CD14-positive monocyte (primary cell): ENCODE results near the gene PAFAH1B1. TPM values are rescaled to one million over a fixed set of nuclear protein-coding genes. Genes with fewer than 3 reads are reported as not detected.
A peak's percentile ranks its signal among the peaks of the same experiment; 100 is the strongest.

ENCODE experiments used
- DNase-seq, 3 donors: peaks; one replicate each; pipeline ENCODE4 v3.0.0-alpha.2; 2011 to 2022
- H2AFZ ChIP-seq: 2 replicates; pipeline ENCODE4 v1.6.0; 2012; ENCODE audit warnings: mild to moderate bottlenecking, low read depth, low read length, inconsistent platforms; ENCODE audit not compliant: insufficient read depth, poor library complexity, severe bottlenecking
- H3K27ac ChIP-seq, 2 donors: 1 replicate in 1 of 2; 2 replicates in 1 of 2; pipeline ENCODE4 v1.5.1; 2012 to 2013; ENCODE audit warnings: low read length in 2 of 2, control low read depth in 1 of 2, inconsistent platforms in 1 of 2, low read depth in 1 of 2, mild to moderate bottlenecking in 1 of 2
- H3K27me3 ChIP-seq, 2 donors: one replicate each; pipeline versions ENCODE4 v1.6.0 to v1.6.1; 2011 to 2013; ENCODE audit warnings: low read length in 2 of 2; ENCODE audit not compliant: control insufficient read depth in 2 of 2, insufficient read depth in 2 of 2
- H3K36me3 ChIP-seq, 2 donors: replicated peaks in 1 of 2; 1 replicate in 1 of 2; 2 replicates in 1 of 2; pipeline versions ENCODE4 v1.5.1 to v1.6.1; 2012 to 2013; ENCODE audit warnings: low read length in 2 of 2, control low read depth in 1 of 2, inconsistent platforms in 1 of 2, mild to moderate bottlenecking in 1 of 2; ENCODE audit not compliant: insufficient read depth in 2 of 2, control insufficient read depth in 1 of 2
- H3K4me1 ChIP-seq, 2 donors: 1 replicate in 1 of 2; 2 replicates in 1 of 2; pipeline versions ENCODE4 v1.5.1 to v1.6.1; 2012 to 2013; ENCODE audit warnings: low read length in 2 of 2, control low read depth in 1 of 2, inconsistent platforms in 1 of 2, mild to moderate bottlenecking in 1 of 2, moderate library complexity in 1 of 2; ENCODE audit not compliant: insufficient read depth in 2 of 2, control insufficient read depth in 1 of 2
- H3K4me2 ChIP-seq: replicated peaks from 2 replicates; pipeline ENCODE3; 2012; ENCODE audit warnings: low read length, moderate library complexity, mild to moderate bottlenecking; ENCODE audit not compliant: poor library complexity, severe bottlenecking; ENCODE audit errors: extremely low read depth
- H3K4me3 ChIP-seq, 3 experiments: fragments of 200-600 bp in 1 of 3; sonication (generic) in 1 of 3; replicated peaks in 1 of 3; 1 replicate in 2 of 3; 2 replicates in 1 of 3; pipeline ENCODE4 v1.5.1; 2011 to 2013; ENCODE audit warnings: low read length in 3 of 3, mild to moderate bottlenecking in 3 of 3, control low read depth in 2 of 3, low read depth in 2 of 3, inconsistent platforms in 1 of 3, moderate library complexity in 1 of 3
- H3K79me2 ChIP-seq: 2 replicates; pipeline ENCODE4 v1.6.0; 2012; ENCODE audit warnings: mild to moderate bottlenecking, control low read depth, inconsistent platforms, low read length, moderate library complexity; ENCODE audit not compliant: insufficient read depth
- H3K9ac ChIP-seq: 2 replicates; pipeline ENCODE4 v1.6.0; 2017; ENCODE audit warnings: low read length, mild to moderate bottlenecking; ENCODE audit not compliant: insufficient read depth, poor library complexity, severe bottlenecking
- H3K9me3 ChIP-seq, 2 donors: replicated peaks in 1 of 2; 1 replicate in 1 of 2; 2 replicates in 1 of 2; pipeline versions ENCODE4 v1.5.1 to v1.6.1; 2012 to 2013; ENCODE audit warnings: low read length in 2 of 2, control low read depth in 1 of 2; ENCODE audit not compliant: control insufficient read depth in 1 of 2, insufficient read depth in 1 of 2
- H4K20me1 ChIP-seq: 2 replicates; pipeline ENCODE4 v1.6.0; 2012; ENCODE audit warnings: mild to moderate bottlenecking, low read length, control low read depth, moderate library complexity; ENCODE audit not compliant: insufficient read depth
- H3K27ac Mint-ChIP-seq, 7 donors: one replicate each; pipeline ENCODE4 v1.8.0; 2020; ENCODE audit warnings: mild to moderate bottlenecking in 7 of 7, mixed read lengths in 7 of 7, moderate library complexity in 6 of 7, inconsistent platforms in 2 of 7
- H3K27me3 Mint-ChIP-seq, 3 donors: one replicate each; pipeline ENCODE4 v1.8.0; 2021 to 2022; ENCODE audit warnings: low read depth in 3 of 3, mild to moderate bottlenecking in 3 of 3, mixed read lengths in 3 of 3, moderate library complexity in 3 of 3, inconsistent platforms in 1 of 3
- H3K36me3 Mint-ChIP-seq, 2 donors: one replicate each; pipeline ENCODE4 v1.8.0; 2020; ENCODE audit warnings: mixed read lengths in 2 of 2, inconsistent platforms in 1 of 2, mild to moderate bottlenecking in 1 of 2
- H3K4me1 Mint-ChIP-seq: one replicate; pipeline ENCODE4 v1.8.0; 2020; ENCODE audit warnings: mild to moderate bottlenecking, mixed read lengths
- H3K4me3 Mint-ChIP-seq, 2 donors: one replicate each; pipeline ENCODE4 v1.8.0; 2020; ENCODE audit warnings: mild to moderate bottlenecking in 2 of 2, mixed read lengths in 2 of 2, moderate library complexity in 1 of 2
- H3K9me3 Mint-ChIP-seq, 7 donors: one replicate each; pipeline ENCODE4 v1.8.0; 2020 to 2022; ENCODE audit warnings: mixed read lengths in 7 of 7, mild to moderate bottlenecking in 6 of 7, moderate library complexity in 6 of 7, inconsistent platforms in 2 of 7
- WGBS: methylation state at CpG from one replicate; pipeline ENCODE4 v1.1.5; 2013; ENCODE audit warnings: missing lambda C conversion rate; ENCODE audit not compliant: insufficient coverage; 5-methylcytosine and 5-hydroxymethylcytosine counted together
- intact Hi-C, 2 donors: fragments of 100-400 bp; cut with micrococcal nuclease; formaldehyde crosslinking; loops; one replicate each; pipeline versions ENCODE4 v1.15.0 to v1.15.1; 2023
- polyA plus RNA-seq, 3 donors: library from polyadenylated mRNA; depleted of rRNA in 1 of 3; unstranded in 2 of 3; stranded (reverse) in 1 of 3; fragments of 300-500 nt in 2 of 3; fragments of >200 nt in 1 of 3; fragmentation: Illumina TruSeq in 2 of 3; gene quantifications; 1 replicate in 2 of 3; 2 replicates in 1 of 3; pipeline ENCODE4 v1.2.3, GENCODE V29; 2012 to 2021
- TF ChIP-seq, protein P1 (sequence below): fragments of 200-600 bp; IDR thresholded peaks from one replicate; pipeline ENCODE4 v1.8.0; 2022; ENCODE audit warnings: antibody characterized with exemption, mild to moderate bottlenecking

Gene PAFAH1B1
- polyA plus RNA-seq, 3 donors: 9.1 to 51.8 (median 17.1) TPM

DNA sequence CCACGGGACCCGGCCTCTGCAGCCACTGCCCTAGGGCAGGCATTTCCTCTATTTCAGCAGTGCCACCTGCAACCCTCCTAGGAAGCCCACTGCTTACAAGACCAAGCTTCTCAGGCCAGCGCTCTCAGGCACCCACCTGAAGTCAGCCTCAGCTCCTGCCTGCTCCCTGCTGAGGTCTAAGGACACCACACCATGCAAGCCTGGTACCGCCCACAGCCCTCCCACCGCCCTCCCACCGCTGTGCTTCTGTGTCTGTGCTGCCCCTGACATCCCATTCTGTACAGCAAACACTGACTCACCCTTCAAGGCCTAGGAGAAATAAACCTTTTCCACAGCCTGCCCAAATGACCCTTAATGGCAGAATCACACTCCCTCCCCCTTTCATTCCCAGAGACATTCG is 111.8 kb downstream of the PAFAH1B1 start:
- no peak overlapping the region for H3K4me3 Mint-ChIP-seq
- peaks cover 34 to 43% of the 10 kb centered on the region in 2 donors for H3K36me3 Mint-ChIP-seq
- intact Hi-C loops: no loop called here

DNA sequence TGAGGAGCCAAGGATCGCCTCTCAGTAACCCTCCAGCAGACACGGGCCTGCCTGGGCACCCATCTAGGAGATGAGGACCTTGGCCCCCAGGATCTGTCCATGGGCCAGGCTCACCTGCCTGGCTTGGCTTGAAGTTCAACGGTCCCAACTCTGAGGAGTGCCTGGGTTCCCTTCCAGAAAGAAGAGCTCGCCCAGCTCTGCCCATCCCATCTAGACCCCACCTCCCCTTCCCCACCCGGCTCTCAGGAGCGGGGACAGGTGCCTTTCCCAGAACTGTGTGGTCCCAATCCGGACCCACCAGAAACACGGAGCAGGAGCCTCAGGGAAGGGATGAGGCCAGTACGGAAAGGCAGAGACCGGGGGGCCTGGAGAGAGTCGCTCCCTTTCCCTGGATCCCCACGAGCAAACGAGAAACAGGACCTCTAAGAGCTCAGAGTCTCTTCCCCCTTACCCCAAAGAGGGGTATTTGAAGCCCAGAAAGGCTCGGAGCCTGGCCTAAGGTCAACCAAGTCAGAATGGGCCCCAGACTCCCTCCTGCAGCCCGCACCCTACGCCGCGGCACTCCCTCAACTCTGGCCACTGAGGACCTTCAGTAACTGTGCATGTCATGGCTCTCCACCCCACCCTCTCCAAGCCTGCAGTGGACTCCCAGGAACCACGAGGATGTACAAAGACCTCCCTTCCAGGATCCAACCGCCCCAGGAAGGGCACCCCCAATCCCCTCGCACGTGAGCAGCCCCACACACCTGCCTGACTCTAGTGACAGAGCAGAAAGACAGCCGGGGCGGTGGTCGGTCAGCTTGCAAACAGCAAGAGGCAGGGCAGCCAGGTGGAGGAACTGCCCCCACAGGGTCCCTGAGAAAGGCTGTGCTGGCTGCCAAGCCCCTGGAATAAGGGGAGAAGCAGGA is 112.7 kb downstream of the PAFAH1B1 start:
- no peak overlapping the region for H3K4me3 Mint-ChIP-seq
- H3K9ac ChIP-seq: no peak overlapping the region

More for the DNA sequence above, 111.8 kb downstream of the PAFAH1B1 start:
- no peaks in the 10 kb centered on the region for H3K9me3 ChIP-seq
- WGBS: 87% methylated on average over 7 of the region's 7 CpGs
- no peak overlapping the region for H3K9ac ChIP-seq
- TF ChIP-seq, protein P1, sequence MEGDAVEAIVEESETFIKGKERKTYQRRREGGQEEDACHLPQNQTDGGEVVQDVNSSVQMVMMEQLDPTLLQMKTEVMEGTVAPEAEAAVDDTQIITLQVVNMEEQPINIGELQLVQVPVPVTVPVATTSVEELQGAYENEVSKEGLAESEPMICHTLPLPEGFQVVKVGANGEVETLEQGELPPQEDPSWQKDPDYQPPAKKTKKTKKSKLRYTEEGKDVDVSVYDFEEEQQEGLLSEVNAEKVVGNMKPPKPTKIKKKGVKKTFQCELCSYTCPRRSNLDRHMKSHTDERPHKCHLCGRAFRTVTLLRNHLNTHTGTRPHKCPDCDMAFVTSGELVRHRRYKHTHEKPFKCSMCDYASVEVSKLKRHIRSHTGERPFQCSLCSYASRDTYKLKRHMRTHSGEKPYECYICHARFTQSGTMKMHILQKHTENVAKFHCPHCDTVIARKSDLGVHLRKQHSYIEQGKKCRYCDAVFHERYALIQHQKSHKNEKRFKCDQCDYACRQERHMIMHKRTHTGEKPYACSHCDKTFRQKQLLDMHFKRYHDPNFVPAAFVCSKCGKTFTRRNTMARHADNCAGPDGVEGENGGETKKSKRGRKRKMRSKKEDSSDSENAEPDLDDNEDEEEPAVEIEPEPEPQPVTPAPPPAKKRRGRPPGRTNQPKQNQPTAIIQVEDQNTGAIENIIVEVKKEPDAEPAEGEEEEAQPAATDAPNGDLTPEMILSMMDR: no peak
- Mint-ChIP-seq H3K27ac (peak overlapping the region in 2 of 7 donors; percentile 30 to 55), H3K27me3 (no peaks in the 10 kb centered on the region), H3K4me1 (peaks cover 22% of the 10 kb centered on the region), H3K9me3 (no peaks in the 10 kb centered on the region)
- H3K4me3 ChIP-seq: no peak overlapping the region
- H3K4me2 ChIP-seq: no peak overlapping the region
- H3K36me3 ChIP-seq: peaks cover 41 to 42% of the 10 kb centered on the region in 2 donors
- no peaks in the 10 kb centered on the region for H3K27me3 ChIP-seq
- no peak for DNase-seq
- H3K79me2 ChIP-seq: peaks cover 57% of the 10 kb centered on the region
- H3K4me1 ChIP-seq: peaks cover 14 to 17% of the 10 kb centered on the region in 2 donors
- no peak overlapping the region for H3K27ac ChIP-seq
- H2AFZ ChIP-seq: no peak overlapping the region
- H4K20me1 ChIP-seq: peaks cover 61% of the 10 kb centered on the region

More for the DNA sequence above, 112.7 kb downstream of the PAFAH1B1 start:
- H3K4me1 ChIP-seq: peaks cover 21 to 26% of the 10 kb centered on the region in 2 donors
- Mint-ChIP-seq H3K9me3 (no peaks in the 10 kb centered on the region), H3K36me3 (peaks cover 28 to 34% of the 10 kb centered on the region in 2 donors), H3K27ac (peak overlapping the region in 2 of 7 donors; percentile 50 to 59), H3K27me3 (no peaks in the 10 kb centered on the region), H3K4me1 (peaks cover 29% of the 10 kb centered on the region)
- TF ChIP-seq, protein P1: no peak
- H2AFZ ChIP-seq: no peak overlapping the region
- no peak for DNase-seq
- WGBS: 93% methylated on average over 16 of the region's 25 CpGs
- intact Hi-C loops: no loop called here
- peaks cover 69% of the 10 kb centered on the region for H4K20me1 ChIP-seq
- H3K36me3 ChIP-seq: peaks cover 32 to 33% of the 10 kb centered on the region in 2 donors
- H3K4me3 ChIP-seq: no peak overlapping the region
- no peak overlapping the region for H3K27ac ChIP-seq
- H3K9me3 ChIP-seq: no peaks in the 10 kb centered on the region
- H3K79me2 ChIP-seq: peaks cover 66% of the 10 kb centered on the region
- H3K27me3 ChIP-seq: no peaks in the 10 kb centered on the region
- no peak overlapping the region for H3K4me2 ChIP-seq
